SK-N-SH treated with all-trans-retinoic acid at 6 μM for 48 hours (cell line): Measurements from ENCODE around the gene COX17.

ENCODE experiments used
- ATAC-seq: fragments of 200-7000 bp; cut with Tn5 transposase; 3 replicates; pipeline ENCODE4 v1.9.1; 2020; ENCODE audit warnings: mild to moderate bottlenecking, moderate library complexity
- ARNTL ChIP-seq: fragments of 450-650 bp; formaldehyde crosslinking; IDR thresholded peaks from 2 replicates; pipeline ENCODE4 v1.5.0; 2020; ENCODE audit warnings: low read depth, mild to moderate bottlenecking, moderate library complexity, borderline replicate concordance
- BACH2 ChIP-seq: fragments of 250-450 bp; sonication (Bioruptor Pico); IDR thresholded peaks from 2 replicates; pipeline ENCODE4 v1.9.0; 2021; ENCODE audit warnings: mild to moderate bottlenecking, borderline replicate concordance
- CREB5 ChIP-seq: fragments of 250-450 bp; sonication (Bioruptor Pico); IDR thresholded peaks from 2 replicates; pipeline ENCODE4 v1.5.1; 2020; ENCODE audit warnings: low read depth, mild to moderate bottlenecking, moderate library complexity
- CSDC2 ChIP-seq: fragments of 250-450 bp; sonication (Bioruptor Pico); IDR thresholded peaks from 2 replicates; pipeline ENCODE4 v1.5.0; 2020; ENCODE audit warnings: mild to moderate bottlenecking, moderate library complexity
- ESRRG ChIP-seq: fragments of 250-450 bp; sonication (Bioruptor Pico); IDR thresholded peaks from 2 replicates; pipeline ENCODE4 v1.6.1; 2021; ENCODE audit warnings: mild to moderate bottlenecking
- GLIS3 ChIP-seq: fragments of 250-450 bp; sonication (Bioruptor Pico); IDR thresholded peaks from 2 replicates; pipeline ENCODE4 v1.5.0; 2020; ENCODE audit warnings: mild to moderate bottlenecking, moderate library complexity
- ISL1 ChIP-seq: fragments of 250-450 bp; sonication (Bioruptor Pico); IDR thresholded peaks from 2 replicates; pipeline ENCODE4 v2.1.2; 2022; ENCODE audit warnings: mild to moderate bottlenecking, moderate library complexity
- OSR1 ChIP-seq: fragments of 250-450 bp; sonication (Bioruptor Pico); IDR thresholded peaks from 2 replicates; pipeline ENCODE4 v1.8.0; 2022; ENCODE audit warnings: moderate library complexity, mild to moderate bottlenecking, inconsistent platforms
- PPARA ChIP-seq: fragments of 250-450 bp; sonication (Bioruptor Pico); IDR thresholded peaks from 2 replicates; pipeline ENCODE4 v1.5.0; 2020; ENCODE audit warnings: mild to moderate bottlenecking, borderline replicate concordance
- RARB ChIP-seq: fragments of 250-450 bp; sonication (Bioruptor Pico); IDR thresholded peaks from 2 replicates; pipeline ENCODE4 v1.8.0; 2021; ENCODE audit warnings: mild to moderate bottlenecking, moderate library complexity
- TCF4 ChIP-seq: fragments of 250-450 bp; sonication (Bioruptor Pico); IDR thresholded peaks from 2 replicates; pipeline ENCODE4 v1.8.0; 2021; ENCODE audit warnings: mild to moderate bottlenecking, moderate library complexity, borderline replicate concordance
- TOX ChIP-seq: fragments of 250-450 bp; sonication (Bioruptor Pico); IDR thresholded peaks from 2 replicates; pipeline ENCODE4 v1.8.0; 2021; ENCODE audit warnings: mild to moderate bottlenecking, moderate library complexity, borderline replicate concordance
- ZC3H10 ChIP-seq: fragments of 250-450 bp; sonication (Bioruptor Pico); IDR thresholded peaks from 2 replicates; pipeline ENCODE4 v1.5.1; 2021; ENCODE audit warnings: mild to moderate bottlenecking, moderate library complexity
- ZFP3 ChIP-seq: fragments of 250-450 bp; sonication (Bioruptor Pico); IDR thresholded peaks from 2 replicates; pipeline ENCODE4 v1.5.0; 2020; ENCODE audit warnings: mild to moderate bottlenecking, moderate library complexity
- ZFP30 ChIP-seq: fragments of 450-650 bp; formaldehyde crosslinking; IDR thresholded peaks from 2 replicates; pipeline ENCODE4 v1.5.0; 2022; ENCODE audit warnings: mild to moderate bottlenecking, moderate library complexity
- ZNF565 ChIP-seq: fragments of 450-650 bp; formaldehyde crosslinking; conservative IDR thresholded peaks from 2 replicates; pipeline ENCODE4 v1.5.0; 2020; ENCODE audit warnings: low read depth, mild to moderate bottlenecking, moderate library complexity
- ZNF70 ChIP-seq: fragments of 450-650 bp; formaldehyde crosslinking; IDR thresholded peaks from 2 replicates; pipeline ENCODE4 v1.5.0; 2020; ENCODE audit warnings: mild to moderate bottlenecking, moderate library complexity
- ZNF8 ChIP-seq: fragments of 450-650 bp; formaldehyde crosslinking; IDR thresholded peaks from 2 replicates; pipeline ENCODE4 v1.5.0; 2020; ENCODE audit warnings: mild to moderate bottlenecking, moderate library complexity
- TF ChIP-seq, protein P1 (sequence below): fragments of 250-450 bp; sonication (Bioruptor Pico); IDR thresholded peaks from 2 replicates; pipeline ENCODE4 v1.5.0; 2020; ENCODE audit warnings: mild to moderate bottlenecking, moderate library complexity
- TF ChIP-seq, protein P2 (sequence below): fragments of 250-450 bp; sonication (Bioruptor Pico); IDR thresholded peaks from 2 replicates; pipeline ENCODE4 v1.8.0; 2020; ENCODE audit warnings: mild to moderate bottlenecking, moderate library complexity, borderline replicate concordance
- TF ChIP-seq, protein P3 (sequence below): fragments of 250-450 bp; sonication (Bioruptor Pico); IDR thresholded peaks from 2 replicates; pipeline ENCODE4 v1.5.1; 2021; ENCODE audit warnings: mild to moderate bottlenecking, moderate library complexity

The COX17 gene

DNA sequence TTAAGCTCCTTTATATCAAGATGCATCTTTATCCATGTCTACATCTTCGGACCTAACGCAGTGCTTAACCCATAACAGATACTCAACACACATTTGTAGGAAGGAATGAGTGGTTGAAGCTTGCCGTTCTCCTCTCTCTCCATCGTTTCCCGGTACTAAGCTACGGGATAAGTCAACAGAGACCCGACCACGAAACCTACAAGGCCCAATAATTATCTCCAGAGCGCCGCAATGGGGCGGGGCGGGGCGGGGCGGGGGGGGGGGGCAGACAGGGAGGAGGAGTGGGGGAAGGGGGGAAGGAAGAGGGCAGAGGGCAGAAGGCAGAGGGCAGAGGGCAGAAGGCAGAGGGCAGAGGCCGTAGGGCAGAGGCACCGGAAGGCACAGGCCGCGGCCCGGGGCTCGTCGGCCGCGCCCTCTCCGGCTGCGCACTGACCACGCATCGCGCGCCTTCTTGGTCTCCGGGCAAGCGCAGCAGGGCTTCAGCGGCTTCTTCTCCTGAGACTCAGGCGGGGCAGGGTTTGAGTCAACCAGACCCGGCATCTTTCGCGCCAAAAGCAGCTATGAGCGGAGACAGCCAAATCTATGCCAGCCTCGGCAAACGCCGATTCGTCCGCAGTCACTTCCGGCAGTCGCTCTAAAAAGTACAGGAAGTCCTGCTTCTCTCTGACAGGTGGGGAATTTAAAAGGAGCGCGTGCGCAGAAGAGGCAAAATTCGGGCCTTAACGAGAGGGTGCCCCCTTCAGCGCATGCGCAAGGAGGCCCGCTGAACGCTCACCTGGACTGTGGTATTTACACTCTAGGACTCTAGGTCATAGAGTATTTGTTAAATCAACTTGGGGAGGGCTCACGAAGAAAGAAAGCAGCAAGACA lies at the start of gene COX17:
COX17 (minus strand) TSS at position 636 of the 870 bp plus-strand sequence; CDS start at position 540, 96 bp downstream.
- peak; percentile 72 for ATAC-seq
- no peak for TF ChIP-seq PPARA (CRISPR knock-in tag)
- no peak for TF ChIP-seq GLIS3 (CRISPR knock-in tag)
- TF ChIP-seq ZFP30 (CRISPR knock-in tag), result no peak
- TF ChIP-seq ZNF565 (CRISPR knock-in tag), result no peak
- TF ChIP-seq BACH2, result no peak
- no peak for TF ChIP-seq CSDC2 (CRISPR knock-in tag)
- TF ChIP-seq ARNTL, result no peak
- no peak for TF ChIP-seq RARB
- no peak for TF ChIP-seq ZNF8 (CRISPR knock-in tag)

DNA sequence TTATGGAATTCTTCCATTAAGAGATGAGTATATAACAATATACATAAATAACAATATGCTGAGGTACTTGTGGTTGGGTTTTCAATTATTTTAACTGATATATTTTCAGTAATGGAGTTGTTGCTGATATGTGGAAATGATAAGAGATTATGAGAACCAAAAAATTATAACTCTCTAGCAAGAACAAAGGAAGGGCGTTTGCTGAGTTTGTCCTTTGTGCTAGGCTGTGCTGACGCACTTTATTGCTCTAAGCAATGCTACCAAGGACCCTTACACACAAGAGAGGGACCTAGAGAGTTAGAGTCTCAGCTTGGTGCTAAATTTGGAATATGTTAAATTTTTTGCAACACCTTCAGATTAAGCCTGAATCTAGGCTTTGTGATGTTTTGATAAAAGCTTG lies 49.7 kb upstream of the COX17 start:
- ATAC-seq, result no peak
- TF ChIP-seq RARB (no peak), ZFP3 (CRISPR knock-in tag) (no peak), TCF4 (CRISPR knock-in tag) (no peak), OSR1 (CRISPR knock-in tag) (no peak), PPARA (CRISPR knock-in tag) (no peak), ZC3H10 (CRISPR knock-in tag) (no peak), ZFP30 (CRISPR knock-in tag) (no peak), GLIS3 (CRISPR knock-in tag) (no peak), ESRRG (CRISPR knock-in tag) (no peak), ZNF8 (CRISPR knock-in tag) (no peak), ARNTL (no peak), TOX (CRISPR knock-in tag) (no peak)

GRCh38 chr3:119723022-119723421 lies 45.8 kb upstream of the COX17 start:
- TF ChIP-seq PPARA (CRISPR knock-in tag) (no peak), ZNF70 (CRISPR knock-in tag) (no peak), ARNTL (no peak), TOX (CRISPR knock-in tag) (no peak)
- ATAC-seq, result no peak

- ATAC-seq, result no peak
- TF ChIP-seq ZNF70 (CRISPR knock-in tag), result no peak
- TF ChIP-seq, protein P1, sequence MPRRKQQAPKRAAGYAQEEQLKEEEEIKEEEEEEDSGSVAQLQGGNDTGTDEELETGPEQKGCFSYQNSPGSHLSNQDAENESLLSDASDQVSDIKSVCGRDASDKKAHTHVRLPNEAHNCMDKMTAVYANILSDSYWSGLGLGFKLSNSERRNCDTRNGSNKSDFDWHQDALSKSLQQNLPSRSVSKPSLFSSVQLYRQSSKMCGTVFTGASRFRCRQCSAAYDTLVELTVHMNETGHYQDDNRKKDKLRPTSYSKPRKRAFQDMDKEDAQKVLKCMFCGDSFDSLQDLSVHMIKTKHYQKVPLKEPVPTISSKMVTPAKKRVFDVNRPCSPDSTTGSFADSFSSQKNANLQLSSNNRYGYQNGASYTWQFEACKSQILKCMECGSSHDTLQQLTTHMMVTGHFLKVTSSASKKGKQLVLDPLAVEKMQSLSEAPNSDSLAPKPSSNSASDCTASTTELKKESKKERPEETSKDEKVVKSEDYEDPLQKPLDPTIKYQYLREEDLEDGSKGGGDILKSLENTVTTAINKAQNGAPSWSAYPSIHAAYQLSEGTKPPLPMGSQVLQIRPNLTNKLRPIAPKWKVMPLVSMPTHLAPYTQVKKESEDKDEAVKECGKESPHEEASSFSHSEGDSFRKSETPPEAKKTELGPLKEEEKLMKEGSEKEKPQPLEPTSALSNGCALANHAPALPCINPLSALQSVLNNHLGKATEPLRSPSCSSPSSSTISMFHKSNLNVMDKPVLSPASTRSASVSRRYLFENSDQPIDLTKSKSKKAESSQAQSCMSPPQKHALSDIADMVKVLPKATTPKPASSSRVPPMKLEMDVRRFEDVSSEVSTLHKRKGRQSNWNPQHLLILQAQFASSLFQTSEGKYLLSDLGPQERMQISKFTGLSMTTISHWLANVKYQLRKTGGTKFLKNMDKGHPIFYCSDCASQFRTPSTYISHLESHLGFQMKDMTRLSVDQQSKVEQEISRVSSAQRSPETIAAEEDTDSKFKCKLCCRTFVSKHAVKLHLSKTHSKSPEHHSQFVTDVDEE (CRISPR knock-in tag), result no peak
- no peak for TF ChIP-seq ESRRG (CRISPR knock-in tag)
- TF ChIP-seq TOX (CRISPR knock-in tag), result no peak
- no peak for TF ChIP-seq ZC3H10 (CRISPR knock-in tag)
- TF ChIP-seq ARNTL, result no peak
- no peak for TF ChIP-seq GLIS3 (CRISPR knock-in tag)
- TF ChIP-seq ZNF8 (CRISPR knock-in tag), result no peak
- no peak for TF ChIP-seq CREB5 (CRISPR knock-in tag)
- TF ChIP-seq, protein P2, sequence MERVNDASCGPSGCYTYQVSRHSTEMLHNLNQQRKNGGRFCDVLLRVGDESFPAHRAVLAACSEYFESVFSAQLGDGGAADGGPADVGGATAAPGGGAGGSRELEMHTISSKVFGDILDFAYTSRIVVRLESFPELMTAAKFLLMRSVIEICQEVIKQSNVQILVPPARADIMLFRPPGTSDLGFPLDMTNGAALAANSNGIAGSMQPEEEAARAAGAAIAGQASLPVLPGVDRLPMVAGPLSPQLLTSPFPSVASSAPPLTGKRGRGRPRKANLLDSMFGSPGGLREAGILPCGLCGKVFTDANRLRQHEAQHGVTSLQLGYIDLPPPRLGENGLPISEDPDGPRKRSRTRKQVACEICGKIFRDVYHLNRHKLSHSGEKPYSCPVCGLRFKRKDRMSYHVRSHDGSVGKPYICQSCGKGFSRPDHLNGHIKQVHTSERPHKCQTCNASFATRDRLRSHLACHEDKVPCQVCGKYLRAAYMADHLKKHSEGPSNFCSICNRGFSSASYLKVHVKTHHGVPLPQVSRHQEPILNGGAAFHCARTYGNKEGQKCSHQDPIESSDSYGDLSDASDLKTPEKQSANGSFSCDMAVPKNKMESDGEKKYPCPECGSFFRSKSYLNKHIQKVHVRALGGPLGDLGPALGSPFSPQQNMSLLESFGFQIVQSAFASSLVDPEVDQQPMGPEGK (CRISPR knock-in tag), result no peak
- no peak for TF ChIP-seq ISL1 (CRISPR knock-in tag)
- no peak for TF ChIP-seq PPARA (CRISPR knock-in tag)
- TF ChIP-seq ZNF565 (CRISPR knock-in tag), result no peak
- TF ChIP-seq, protein P3, sequence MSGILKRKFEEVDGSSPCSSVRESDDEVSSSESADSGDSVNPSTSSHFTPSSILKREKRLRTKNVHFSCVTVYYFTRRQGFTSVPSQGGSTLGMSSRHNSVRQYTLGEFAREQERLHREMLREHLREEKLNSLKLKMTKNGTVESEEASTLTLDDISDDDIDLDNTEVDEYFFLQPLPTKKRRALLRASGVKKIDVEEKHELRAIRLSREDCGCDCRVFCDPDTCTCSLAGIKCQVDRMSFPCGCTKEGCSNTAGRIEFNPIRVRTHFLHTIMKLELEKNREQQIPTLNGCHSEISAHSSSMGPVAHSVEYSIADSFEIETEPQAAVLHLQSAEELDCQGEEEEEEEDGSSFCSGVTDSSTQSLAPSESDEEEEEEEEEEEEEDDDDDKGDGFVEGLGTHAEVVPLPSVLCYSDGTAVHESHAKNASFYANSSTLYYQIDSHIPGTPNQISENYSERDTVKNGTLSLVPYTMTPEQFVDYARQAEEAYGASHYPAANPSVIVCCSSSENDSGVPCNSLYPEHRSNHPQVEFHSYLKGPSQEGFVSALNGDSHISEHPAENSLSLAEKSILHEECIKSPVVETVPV (CRISPR knock-in tag), result no peak
- TF ChIP-seq CSDC2 (CRISPR knock-in tag), result no peak
Observed at GRCh38 chr3:119717520-119717919, 40.3 kb upstream of the COX17 start.
